Measurements from ENCODE around the gene TMEM140. TPM values are rescaled to one million over a fixed set of nuclear protein-coding genes. Genes with fewer than 3 reads are reported as not detected.

Gene TMEM140
- total RNA-seq, 4 donors from 2014 or later: 116 to 179 (median 145) TPM

- no peak for DNase-seq
- Histone ChIP-seq H3K4me1 (peaks cover 10 to 16% of the 10 kb centered on the region in 2 donors), H3K4me3 (no peak overlapping the region), H3K27me3 (no peaks in the 10 kb centered on the region), H3K27ac (no peak overlapping the region), H3K36me3 (peaks cover 0 to 49% of the 10 kb centered on the region in 2 donors), H3K9me3 (no peaks in the 10 kb centered on the region)
- TF ChIP-seq POLR2A (IDR thresholded peaks at IDR 0.05): no peak
- no peak for TF ChIP-seq CTCF (IDR thresholded peaks at IDR 0.05 in 4 of 5, conservative IDR thresholded peaks at IDR 0.05 in 1 of 5)
- in situ Hi-C loops (cut with MboI; ENCODE audit: low sequenced_read_pairs in 4 of 4): loop anchor here in 1 of 4 donors (10.0 kb wide), 1 partner anchor 220 kb away; the partner anchor contains the start of gene AGBL3
- intact Hi-C loops (cut with DNase I; ENCODE audit: low total_unique reads): no loop called here
- no peak for ATAC-seq
These were observed 57.0 kb downstream of the TMEM140 start for GRCh38 chr7:135204876-135205275.

- ATAC-seq (no peak), DNase-seq (no peak)
- Histone ChIP-seq H3K9me3 (no peaks in the 10 kb centered on the region), H3K4me1 (peaks cover 13 to 25% of the 10 kb centered on the region in 2 donors), H3K36me3 (peaks cover 0 to 47% of the 10 kb centered on the region in 2 donors), H3K27me3 (no peaks in the 10 kb centered on the region), H3K4me3 (no peak overlapping the region), H3K27ac (no peak overlapping the region)
- TF ChIP-seq POLR2A (IDR thresholded peaks at IDR 0.05) (no peak), CTCF (IDR thresholded peaks at IDR 0.05 in 4 of 5, conservative IDR thresholded peaks at IDR 0.05 in 1 of 5) (no peak)
- intact Hi-C loops (cut with DNase I; ENCODE audit: low total_unique reads): no loop called here
- in situ Hi-C loops (cut with MboI; ENCODE audit: low sequenced_read_pairs in 4 of 4): loop anchor here in 1 of 4 donors (10.0 kb wide), 1 partner anchor 221 kb away; the partner anchor contains the start of gene AGBL3
These were observed 58.0 kb downstream of the TMEM140 start for GRCh38 chr7:135205850-135206249.

- in situ Hi-C loops (cut with MboI; ENCODE audit: low sequenced_read_pairs in 4 of 4): loop anchor here in 1 of 4 donors (10.0 kb wide), 1 partner anchor 222 kb away; the partner anchor contains the start of gene AGBL3
- Histone ChIP-seq H3K9me3 (no peaks in the 10 kb centered on the region), H3K27me3 (no peaks in the 10 kb centered on the region), H3K36me3 (peaks cover 0 to 38% of the 10 kb centered on the region in 2 donors), H3K4me3 (no peak overlapping the region), H3K4me1 (peaks cover 11 to 25% of the 10 kb centered on the region in 2 donors), H3K27ac (no peak overlapping the region)
- no peak for ATAC-seq
- no peak for DNase-seq
- TF ChIP-seq CTCF (IDR thresholded peaks at IDR 0.05 in 4 of 5, conservative IDR thresholded peaks at IDR 0.05 in 1 of 5) (no peak), POLR2A (IDR thresholded peaks at IDR 0.05) (no peak)
- intact Hi-C loops (cut with DNase I; ENCODE audit: low total_unique reads): no loop called here
These were observed 59.1 kb downstream of the TMEM140 start for GRCh38 chr7:135206941-135207391.

GRCh38 chr7:135207406-135208101 lies 59.7 kb downstream of the TMEM140 start:
- H3K27me3 ChIP-seq: no peaks in the 10 kb centered on the region
- no peak for DNase-seq
- no peak overlapping the region for H3K4me3 ChIP-seq
- ATAC-seq: no peak
- H3K9me3 ChIP-seq: no peaks in the 10 kb centered on the region
- no peak overlapping the region for H3K27ac ChIP-seq
- intact Hi-C loops (cut with DNase I; ENCODE audit: low total_unique reads) (no loop called here), in situ Hi-C loops (cut with MboI; ENCODE audit: low sequenced_read_pairs in 4 of 4) (loop anchor here in 1 of 4 donors (10.0 kb wide), 1 partner anchor 223 kb away; the partner anchor contains the start of gene AGBL3)
- peaks cover 11 to 25% of the 10 kb centered on the region in 2 donors for H3K4me1 ChIP-seq
- TF ChIP-seq CTCF (IDR thresholded peaks at IDR 0.05 in 4 of 5, conservative IDR thresholded peaks at IDR 0.05 in 1 of 5) (no peak), POLR2A (IDR thresholded peaks at IDR 0.05) (no peak)
- peaks cover 0 to 32% of the 10 kb centered on the region in 2 donors for H3K36me3 ChIP-seq

All from gastrocnemius medialis (tissue), 4 donors.